Neutrophil (primary cell): ENCODE measurements around the gene BMPER.

Experiments used
- H3K27ac ChIP-seq: fragments of 200-600 bp; sonication (generic); 2 replicates; pipeline ENCODE4 v1.5.1; 2016; ENCODE audit warnings: mild to moderate bottlenecking, moderate library complexity
- H3K27me3 ChIP-seq: fragments of 200-600 bp; sonication (generic); 2 replicates; pipeline ENCODE4 v1.6.0; 2016; ENCODE audit warnings: mild to moderate bottlenecking
- H3K36me3 ChIP-seq: fragments of 200-600 bp; sonication (generic); 2 replicates; pipeline ENCODE4 v1.5.1; 2017
- H3K4me1 ChIP-seq, 2 experiments: fragments of 200-600 bp in 1 of 2; sonication (generic) in 1 of 2; 1 replicate in 1 of 2; 2 replicates in 1 of 2; pipeline versions ENCODE4 v1.5.1 to v1.6.1; 2013 to 2016; ENCODE audit warnings: low read depth in 1 of 2, low read length in 1 of 2, mild to moderate bottlenecking in 1 of 2, moderate library complexity in 1 of 2; ENCODE audit not compliant: control insufficient read depth in 1 of 2, insufficient read depth in 1 of 2
- H3K4me3 ChIP-seq, 2 experiments: fragments of 200-600 bp in 1 of 2; sonication (generic) in 1 of 2; 1 replicate in 1 of 2; 2 replicates in 1 of 2; pipeline ENCODE4 v1.5.1; 2013 to 2016; ENCODE audit warnings: low read depth in 1 of 2, low read length in 1 of 2, mild to moderate bottlenecking in 1 of 2, moderate library complexity in 1 of 2
- H3K9me3 ChIP-seq: fragments of 200-600 bp; sonication (generic); 2 replicates; pipeline ENCODE4 v1.5.1; 2016
- TF ChIP-seq, protein P1 (sequence below): fragments of 200-600 bp; sonication (generic); IDR thresholded peaks from 2 replicates; pipeline ENCODE4 v1.5.1; 2016; ENCODE audit warnings: antibody characterized with exemption

The BMPER gene

DNA sequence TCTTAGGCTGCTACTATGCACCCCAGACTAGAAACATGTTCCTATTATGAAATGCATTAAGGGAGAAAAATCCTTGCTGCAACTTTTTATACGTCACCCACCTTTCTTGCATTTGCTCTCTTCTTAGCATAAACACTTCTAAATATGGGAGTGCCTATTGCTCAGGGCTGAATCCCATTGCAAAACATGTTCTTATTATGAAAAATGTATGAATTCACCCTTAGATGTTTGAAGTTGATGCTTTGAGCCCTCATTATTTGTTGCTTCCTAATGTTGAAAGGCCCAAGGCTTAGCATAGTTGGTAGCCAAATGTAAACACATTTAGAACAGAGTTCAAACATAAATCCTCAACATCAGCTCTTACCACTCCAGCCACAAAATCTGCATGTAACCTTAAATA is 52.8 kb downstream of the BMPER start:
- Histone ChIP-seq H3K4me1 (no peaks in the 10 kb centered on the region), H3K9me3 (no peaks in the 10 kb centered on the region), H3K36me3 (no peaks in the 10 kb centered on the region), H3K27me3 (no peaks in the 10 kb centered on the region), H3K27ac (no peak overlapping the region), H3K4me3 (no peak overlapping the region)
- TF ChIP-seq, protein P1, sequence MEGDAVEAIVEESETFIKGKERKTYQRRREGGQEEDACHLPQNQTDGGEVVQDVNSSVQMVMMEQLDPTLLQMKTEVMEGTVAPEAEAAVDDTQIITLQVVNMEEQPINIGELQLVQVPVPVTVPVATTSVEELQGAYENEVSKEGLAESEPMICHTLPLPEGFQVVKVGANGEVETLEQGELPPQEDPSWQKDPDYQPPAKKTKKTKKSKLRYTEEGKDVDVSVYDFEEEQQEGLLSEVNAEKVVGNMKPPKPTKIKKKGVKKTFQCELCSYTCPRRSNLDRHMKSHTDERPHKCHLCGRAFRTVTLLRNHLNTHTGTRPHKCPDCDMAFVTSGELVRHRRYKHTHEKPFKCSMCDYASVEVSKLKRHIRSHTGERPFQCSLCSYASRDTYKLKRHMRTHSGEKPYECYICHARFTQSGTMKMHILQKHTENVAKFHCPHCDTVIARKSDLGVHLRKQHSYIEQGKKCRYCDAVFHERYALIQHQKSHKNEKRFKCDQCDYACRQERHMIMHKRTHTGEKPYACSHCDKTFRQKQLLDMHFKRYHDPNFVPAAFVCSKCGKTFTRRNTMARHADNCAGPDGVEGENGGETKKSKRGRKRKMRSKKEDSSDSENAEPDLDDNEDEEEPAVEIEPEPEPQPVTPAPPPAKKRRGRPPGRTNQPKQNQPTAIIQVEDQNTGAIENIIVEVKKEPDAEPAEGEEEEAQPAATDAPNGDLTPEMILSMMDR, result no peak

DNA sequence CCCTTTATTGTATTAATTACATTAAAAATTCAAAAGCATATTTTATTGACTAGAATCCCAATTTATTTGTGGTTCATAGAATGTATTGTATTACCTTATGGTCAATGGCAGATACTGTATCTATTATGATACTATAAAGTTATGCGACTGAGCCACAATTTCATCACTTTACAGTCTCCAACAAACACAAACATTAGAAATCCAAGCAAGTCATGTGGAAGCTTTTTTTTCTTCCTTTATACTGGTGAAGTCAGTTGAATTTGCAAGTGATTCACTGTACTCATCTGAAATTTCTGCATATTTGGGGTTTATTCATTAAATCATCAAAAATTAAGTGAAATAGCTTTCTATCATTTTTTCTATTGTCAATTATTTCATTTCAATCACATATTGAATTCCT is 54.3 kb downstream of the BMPER start:
- no peaks in the 10 kb centered on the region for H3K27me3 ChIP-seq
- H3K4me1 ChIP-seq, result no peaks in the 10 kb centered on the region
- H3K36me3 ChIP-seq, result no peaks in the 10 kb centered on the region
- H3K9me3 ChIP-seq, result no peaks in the 10 kb centered on the region
- H3K4me3 ChIP-seq, result no peak overlapping the region
- TF ChIP-seq, protein P1, result no peak
- H3K27ac ChIP-seq, result no peak overlapping the region

DNA sequence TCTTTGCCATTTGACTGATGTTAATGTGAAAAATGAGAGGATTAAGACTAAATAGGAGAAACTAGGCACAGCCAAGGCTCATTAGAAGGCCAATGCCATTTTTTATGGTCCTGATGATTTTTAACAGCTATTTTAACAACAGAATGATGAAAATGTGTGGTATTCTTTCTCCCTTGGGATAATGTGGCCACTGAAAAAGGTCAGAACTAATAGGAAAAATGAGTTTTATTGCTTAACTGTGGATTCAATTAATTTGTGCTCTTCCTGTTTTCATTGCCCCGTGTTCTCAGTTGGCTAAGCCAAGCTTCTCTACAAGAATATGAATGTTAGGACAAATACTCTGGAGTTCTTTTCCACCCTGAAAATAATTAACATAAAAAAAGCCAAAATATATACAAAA is 56.6 kb downstream of the BMPER start:
- TF ChIP-seq, protein P1, result no peak
- Histone ChIP-seq H3K4me3 (no peak overlapping the region), H3K27ac (no peak overlapping the region), H3K4me1 (no peaks in the 10 kb centered on the region), H3K36me3 (no peaks in the 10 kb centered on the region), H3K27me3 (no peaks in the 10 kb centered on the region), H3K9me3 (no peaks in the 10 kb centered on the region)

DNA sequence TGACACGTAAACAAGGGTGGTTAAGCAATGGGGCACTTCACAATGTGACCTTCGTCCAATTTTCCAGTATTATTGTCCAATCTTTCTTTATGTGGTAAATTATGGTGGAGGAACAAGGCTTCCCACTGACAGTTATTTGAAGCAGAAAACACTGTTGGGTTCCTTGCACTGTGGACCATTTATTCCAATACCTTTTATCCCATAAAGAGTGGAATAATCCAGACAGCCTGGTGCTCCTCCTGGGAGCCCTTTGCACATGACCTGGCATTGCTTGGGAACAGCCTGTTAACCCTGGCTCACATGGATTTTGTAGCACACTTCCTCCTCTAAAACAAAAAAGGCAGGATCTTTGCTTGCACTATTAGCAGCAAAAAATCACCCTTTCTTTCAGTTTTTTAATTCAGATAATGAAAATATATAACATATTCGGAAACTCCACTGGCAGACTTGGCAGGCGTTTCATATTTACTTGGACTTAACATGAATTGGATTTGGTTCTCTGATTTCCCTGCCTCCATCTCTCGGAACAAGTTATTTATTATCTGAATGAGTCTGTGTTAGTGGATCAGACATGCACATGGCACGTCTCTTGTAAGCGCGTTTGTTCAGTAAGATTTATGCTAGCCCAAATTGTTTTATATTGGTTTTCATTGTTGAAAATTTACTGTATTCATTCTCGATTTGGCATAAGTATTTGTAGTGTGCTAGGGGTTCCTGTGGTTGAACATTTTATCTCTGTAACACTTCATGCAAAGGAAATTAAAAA is 59.3 kb downstream of the BMPER start:
- H3K36me3 ChIP-seq, result no peaks in the 10 kb centered on the region
- no peaks in the 10 kb centered on the region for H3K9me3 ChIP-seq
- no peaks in the 10 kb centered on the region for H3K27me3 ChIP-seq
- no peaks in the 10 kb centered on the region for H3K4me1 ChIP-seq
- no peak overlapping the region for H3K4me3 ChIP-seq
- no peak overlapping the region for H3K27ac ChIP-seq
- TF ChIP-seq, protein P1, result no peak

DNA sequence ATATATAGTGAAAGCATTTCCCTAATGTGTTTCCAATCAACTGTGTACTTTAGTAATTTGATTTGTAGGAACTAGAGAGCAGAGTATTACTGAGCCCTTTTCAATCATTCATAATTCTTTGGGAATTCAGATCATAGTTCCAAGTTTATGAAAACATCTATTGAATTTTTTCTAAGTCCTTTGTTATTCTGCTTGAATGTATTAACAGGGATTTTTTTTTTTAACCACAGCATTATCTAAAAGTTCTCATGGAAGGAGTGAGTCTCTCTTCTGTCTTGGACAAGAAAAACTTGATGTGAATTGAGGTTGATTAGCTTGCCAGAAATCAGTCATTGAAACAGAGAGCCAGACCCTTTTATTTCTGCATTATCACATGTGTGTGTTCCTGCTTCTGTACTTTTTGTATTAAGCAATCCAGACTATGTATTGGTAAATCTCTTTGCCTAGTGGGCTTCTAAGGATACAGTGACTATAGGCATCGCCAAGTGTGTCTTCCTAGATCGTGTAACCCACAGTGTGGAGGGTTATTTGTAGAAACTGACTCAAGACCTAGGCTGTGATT is 59.9 kb downstream of the BMPER start:
- TF ChIP-seq, protein P1, result no peak
- H3K4me1 ChIP-seq, result no peaks in the 10 kb centered on the region

More for the DNA sequence above, 59.9 kb downstream of the BMPER start:
- Histone ChIP-seq H3K4me3 (no peak overlapping the region), H3K27ac (no peak overlapping the region), H3K27me3 (no peaks in the 10 kb centered on the region), H3K9me3 (no peaks in the 10 kb centered on the region), H3K36me3 (no peaks in the 10 kb centered on the region)
